Gastrocnemius medialis (tissue), 4 donors: Measurements from ENCODE around the gene MEP1A. TPM values are rescaled to one million over a fixed set of nuclear protein-coding genes. Genes with fewer than 3 reads are reported as not detected.
"Not testable (repeated sequence)": the region's sequence is repeated elsewhere in the genome, so short reads cannot be mapped to it uniquely, and the experiment has no call there.

ENCODE experiments used
- ATAC-seq, 2 donors: fragments of 150-250 bp; one replicate each; pipeline ENCODE4 v1.9.1; 2016
- DNase-seq, 2 donors: peaks; one replicate each; pipeline ENCODE4 v3.0.0-alpha.2; 2019
- H3K27ac ChIP-seq, 4 donors: fragments of 200-600 bp; sonication (generic); 1 replicate in 1 of 4; 2 replicates in 3 of 4; pipeline ENCODE4 v1.5.1; 2016 to 2018; ENCODE audit warnings: mild to moderate bottlenecking in 2 of 4, moderate library complexity in 1 of 4
- H3K27me3 ChIP-seq, 3 donors: fragments of 200-600 bp; sonication (generic) in 2 of 3; 1 replicate in 1 of 3; 2 replicates in 2 of 3; pipeline versions ENCODE4 v1.5.1 to v1.6.0; 2016 to 2019; ENCODE audit warnings: mild to moderate bottlenecking in 1 of 3, moderate library complexity in 1 of 3
- H3K36me3 ChIP-seq, 2 donors: fragments of 200-600 bp; sonication (generic) in 1 of 2; one replicate each; pipeline ENCODE4 v1.5.1; 2017 to 2018
- H3K4me1 ChIP-seq, 2 donors: fragments of 200-600 bp; sonication (generic) in 1 of 2; one replicate each; pipeline ENCODE4 v1.5.1; 2016 to 2017; ENCODE audit warnings: mild to moderate bottlenecking in 2 of 2
- H3K4me3 ChIP-seq, 4 donors: fragments of 200-600 bp; sonication (generic) in 3 of 4; 1 replicate in 1 of 4; 2 replicates in 3 of 4; pipeline ENCODE4 v1.5.1; 2016 to 2019; ENCODE audit warnings: mild to moderate bottlenecking in 2 of 4
- H3K9me3 ChIP-seq, 3 donors: fragments of 200-600 bp; sonication (generic) in 2 of 3; 1 replicate in 1 of 3; 2 replicates in 2 of 3; pipeline ENCODE4 v1.5.1; 2016 to 2019
- POLR2A ChIP-seq, 2 donors: fragments of 450-650 bp; IDR thresholded peaks; one replicate each; pipeline ENCODE4 v1.6.1; 2017; ENCODE audit warnings: antibody characterized with exemption in 2 of 2, mild to moderate bottlenecking in 2 of 2, moderate library complexity in 2 of 2
- in situ Hi-C, 4 donors: fragments of 200-750 bp; cut with MboI; loops; one replicate each; pipeline versions ENCODE4 v1.15.0 to v1.8.0; 2017; ENCODE audit warnings: low sequenced_read_pairs in 4 of 4
- intact Hi-C: fragments of 100-400 bp; cut with DNase I; formaldehyde crosslinking; loops from one replicate; pipeline ENCODE4 v1.15.1; 2023; ENCODE audit warnings: low total_unique reads
- total RNA-seq, 4 donors: library from RNA; depleted of rRNA; stranded (reverse); fragments of >200 nt; gene quantifications; one replicate each; pipeline versions ENCODE4 v1.1.0 to v1.2.3, GENCODE V29; 2016
- TF ChIP-seq, protein P1 (sequence below), 5 experiments: fragments of 450-650 bp in 3 of 5; fragments of 200-600 bp in 2 of 5; sonication (generic) in 2 of 5; IDR thresholded peaks in 4 of 5; conservative IDR thresholded peaks in 1 of 5; 1 replicate in 4 of 5; 2 replicates in 1 of 5; pipeline ENCODE4 v1.5.1; 2016 to 2019; ENCODE audit warnings: antibody characterized with exemption in 5 of 5, mild to moderate bottlenecking in 3 of 5, moderate library complexity in 3 of 5

The MEP1A gene, protein sequence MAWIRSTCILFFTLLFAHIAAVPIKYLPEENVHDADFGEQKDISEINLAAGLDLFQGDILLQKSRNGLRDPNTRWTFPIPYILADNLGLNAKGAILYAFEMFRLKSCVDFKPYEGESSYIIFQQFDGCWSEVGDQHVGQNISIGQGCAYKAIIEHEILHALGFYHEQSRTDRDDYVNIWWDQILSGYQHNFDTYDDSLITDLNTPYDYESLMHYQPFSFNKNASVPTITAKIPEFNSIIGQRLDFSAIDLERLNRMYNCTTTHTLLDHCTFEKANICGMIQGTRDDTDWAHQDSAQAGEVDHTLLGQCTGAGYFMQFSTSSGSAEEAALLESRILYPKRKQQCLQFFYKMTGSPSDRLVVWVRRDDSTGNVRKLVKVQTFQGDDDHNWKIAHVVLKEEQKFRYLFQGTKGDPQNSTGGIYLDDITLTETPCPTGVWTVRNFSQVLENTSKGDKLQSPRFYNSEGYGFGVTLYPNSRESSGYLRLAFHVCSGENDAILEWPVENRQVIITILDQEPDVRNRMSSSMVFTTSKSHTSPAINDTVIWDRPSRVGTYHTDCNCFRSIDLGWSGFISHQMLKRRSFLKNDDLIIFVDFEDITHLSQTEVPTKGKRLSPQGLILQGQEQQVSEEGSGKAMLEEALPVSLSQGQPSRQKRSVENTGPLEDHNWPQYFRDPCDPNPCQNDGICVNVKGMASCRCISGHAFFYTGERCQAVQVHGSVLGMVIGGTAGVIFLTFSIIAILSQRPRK
- under 1 TPM in 1 of 4 donors, not detected in 3; 1.00 TPM for total RNA-seq

DNA sequence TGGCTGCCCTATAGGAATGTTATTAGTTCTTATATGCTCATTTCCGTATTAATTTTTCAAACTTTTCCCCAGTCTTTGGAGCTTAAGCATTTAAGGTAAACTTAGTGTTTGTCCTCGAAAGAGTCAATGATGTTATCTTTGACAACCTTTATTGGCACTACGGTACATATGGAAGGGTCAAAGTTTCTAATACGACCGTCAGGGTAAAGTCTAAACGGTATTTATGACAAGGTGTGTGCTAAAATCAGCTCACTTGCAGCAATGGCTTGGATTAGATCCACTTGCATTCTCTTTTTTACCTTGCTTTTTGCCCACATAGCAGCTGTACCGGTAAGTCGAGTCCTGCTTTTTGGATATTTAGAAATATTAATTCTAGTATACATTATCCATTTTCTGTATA lies at the start of gene MEP1A:
TSS of gene MEP1A (plus strand) at position 252 of the 400 bp plus-strand sequence. CDS start at position 262, 10 bp downstream.
- Histone ChIP-seq H3K4me1 (no peaks in the 10 kb centered on the region), H3K27me3 (no peaks in the 10 kb centered on the region), H3K9me3 (no peaks in the 10 kb centered on the region), H3K36me3 (no peaks in the 10 kb centered on the region), H3K4me3 (no peak within 1 kb of the TSS), H3K27ac (no peak within 1 kb of the TSS)
- in situ Hi-C loops (no loop called here), intact Hi-C loops (no loop called here)
- TF ChIP-seq, protein P1, sequence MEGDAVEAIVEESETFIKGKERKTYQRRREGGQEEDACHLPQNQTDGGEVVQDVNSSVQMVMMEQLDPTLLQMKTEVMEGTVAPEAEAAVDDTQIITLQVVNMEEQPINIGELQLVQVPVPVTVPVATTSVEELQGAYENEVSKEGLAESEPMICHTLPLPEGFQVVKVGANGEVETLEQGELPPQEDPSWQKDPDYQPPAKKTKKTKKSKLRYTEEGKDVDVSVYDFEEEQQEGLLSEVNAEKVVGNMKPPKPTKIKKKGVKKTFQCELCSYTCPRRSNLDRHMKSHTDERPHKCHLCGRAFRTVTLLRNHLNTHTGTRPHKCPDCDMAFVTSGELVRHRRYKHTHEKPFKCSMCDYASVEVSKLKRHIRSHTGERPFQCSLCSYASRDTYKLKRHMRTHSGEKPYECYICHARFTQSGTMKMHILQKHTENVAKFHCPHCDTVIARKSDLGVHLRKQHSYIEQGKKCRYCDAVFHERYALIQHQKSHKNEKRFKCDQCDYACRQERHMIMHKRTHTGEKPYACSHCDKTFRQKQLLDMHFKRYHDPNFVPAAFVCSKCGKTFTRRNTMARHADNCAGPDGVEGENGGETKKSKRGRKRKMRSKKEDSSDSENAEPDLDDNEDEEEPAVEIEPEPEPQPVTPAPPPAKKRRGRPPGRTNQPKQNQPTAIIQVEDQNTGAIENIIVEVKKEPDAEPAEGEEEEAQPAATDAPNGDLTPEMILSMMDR (IDR thresholded peaks at IDR 0.05 in 4 of 5, conservative IDR thresholded peaks at IDR 0.05 in 1 of 5): no peak
- TF ChIP-seq POLR2A (IDR thresholded peaks at IDR 0.05): no peak
- ATAC-seq (no peak), DNase-seq (no peak)

DNA sequence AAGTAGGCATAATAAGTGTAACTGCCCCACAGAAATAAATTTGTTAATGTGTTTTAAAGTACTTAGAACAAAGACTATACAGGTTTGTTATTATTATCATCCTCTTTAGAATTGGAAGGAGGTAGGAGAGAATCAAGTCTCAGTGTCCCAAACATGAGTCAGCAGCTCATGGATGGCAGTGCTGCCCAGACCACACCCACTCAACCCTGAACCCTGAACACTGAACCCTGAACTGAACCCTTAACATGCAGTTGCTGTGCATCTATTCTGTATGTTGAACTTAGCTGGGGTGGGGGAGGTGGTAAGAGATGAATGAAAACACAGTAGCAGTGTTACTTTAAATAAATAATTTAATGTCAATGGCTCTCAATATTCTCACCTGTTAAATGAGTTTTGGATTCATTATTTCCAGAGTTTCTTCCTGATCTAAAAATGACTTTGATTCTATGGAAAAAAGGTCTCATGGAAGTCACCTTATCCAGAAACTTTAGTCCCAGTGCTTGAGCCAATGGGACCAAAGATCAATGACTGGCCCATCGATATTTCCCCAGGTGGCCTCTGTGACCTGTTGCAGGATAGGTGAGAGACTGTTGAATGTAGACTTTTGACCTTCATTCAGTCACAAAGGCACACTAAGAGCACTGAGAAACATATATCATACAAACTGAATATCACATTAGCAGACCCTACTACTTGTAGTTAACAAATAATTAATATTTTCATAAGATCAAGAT lies 49.6 kb upstream of the MEP1A start:
- DNase-seq (no peak), ATAC-seq (no peak)
- intact Hi-C loops: no loop called here
- TF ChIP-seq, protein P1 (IDR thresholded peaks at IDR 0.05 in 4 of 5, conservative IDR thresholded peaks at IDR 0.05 in 1 of 5): no peak
- TF ChIP-seq POLR2A (IDR thresholded peaks at IDR 0.05): no peak
- Histone ChIP-seq H3K27me3 (no peaks in the 10 kb centered on the region), H3K9me3 (no peaks in the 10 kb centered on the region), H3K27ac (no peak overlapping the region), H3K4me1 (no peaks in the 10 kb centered on the region), H3K4me3 (no peak overlapping the region), H3K36me3 (no peaks in the 10 kb centered on the region)
- in situ Hi-C loops: no loop called here

DNA sequence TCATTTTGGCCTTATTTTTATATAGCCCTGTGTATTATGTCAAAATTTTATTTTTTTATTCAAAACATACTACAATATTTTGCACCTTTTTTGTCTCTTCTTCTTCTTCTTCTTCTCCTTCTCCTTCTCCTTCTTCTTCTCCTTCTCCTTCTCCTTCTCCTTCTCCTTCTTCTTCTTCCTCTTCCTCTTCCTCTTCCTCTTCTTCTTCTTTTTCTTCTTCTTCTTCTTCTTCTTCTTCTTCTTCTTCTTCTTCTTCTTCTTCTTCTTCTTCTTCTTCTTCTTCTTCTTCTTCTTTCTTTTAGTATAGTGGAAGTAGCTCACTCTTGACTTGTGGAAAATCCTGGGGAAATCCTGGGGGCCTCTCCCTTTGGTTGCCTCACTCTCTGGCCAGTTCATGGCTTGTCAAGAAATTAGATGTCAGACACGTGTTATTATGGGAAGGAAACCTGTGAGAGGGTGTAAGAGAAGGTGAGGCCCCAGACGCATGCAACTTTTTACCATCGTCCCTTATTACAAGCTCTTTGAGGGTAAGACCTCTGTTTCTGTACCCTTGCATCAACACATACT lies 48.9 kb upstream of the MEP1A start:
- H3K36me3 ChIP-seq, H3K9me3 ChIP-seq, H3K27me3 ChIP-seq, intact Hi-C loops, in situ Hi-C loops, H3K4me3 ChIP-seq, H3K27ac ChIP-seq, DNase-seq, H3K4me1 ChIP-seq, ATAC-seq: not testable (repeated sequence)

DNA sequence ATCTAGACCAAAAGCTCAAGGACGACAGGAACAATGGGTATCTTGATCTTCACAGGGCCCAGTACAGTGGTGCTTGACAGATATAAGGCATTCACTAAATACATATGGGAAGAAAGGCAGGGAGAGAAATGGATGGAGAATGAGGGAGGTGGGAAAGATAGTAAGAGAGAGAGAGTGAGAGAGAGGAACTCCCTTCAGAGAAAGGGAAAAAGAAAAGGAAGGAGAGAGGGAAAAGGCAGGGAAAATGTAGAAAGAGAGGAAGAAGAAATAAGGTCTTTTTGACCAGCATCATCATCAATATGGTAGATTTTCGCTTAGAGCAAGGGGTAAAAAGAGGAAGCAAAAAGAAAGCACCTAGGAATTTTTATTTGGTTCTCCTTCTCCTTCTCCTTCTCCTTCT lies 47.2 kb upstream of the MEP1A start:
- DNase-seq (no peak), ATAC-seq (no peak)
- TF ChIP-seq POLR2A (IDR thresholded peaks at IDR 0.05): no peak
- TF ChIP-seq, protein P1 (IDR thresholded peaks at IDR 0.05 in 4 of 5, conservative IDR thresholded peaks at IDR 0.05 in 1 of 5): no peak
- Histone ChIP-seq H3K4me1 (no peaks in the 10 kb centered on the region), H3K36me3 (no peaks in the 10 kb centered on the region), H3K27ac (no peak overlapping the region), H3K4me3 (no peak overlapping the region), H3K27me3 (no peaks in the 10 kb centered on the region), H3K9me3 (no peaks in the 10 kb centered on the region)
- intact Hi-C loops (no loop called here), in situ Hi-C loops (no loop called here)
